Kasumi-1 (cell line): ENCODE data around the gene ARAP1.

Experiments used
- DNase-seq, 2 experiments: peaks; one replicate each; lab custom pipeline; 2025; lab: John Stamatoyannopoulos, UW

The ARAP1 gene

GRCh38 chr11:72705442-72706365 is 46.5 kb downstream of the ARAP1 start:
- DNase-seq: no peak

- DNase-seq: no peak
These were observed 47.4 kb downstream of the ARAP1 start for GRCh38 chr11:72704783-72705265.

- no peak for DNase-seq
These were observed 48.0 kb downstream of the ARAP1 start for GRCh38 chr11:72704028-72704782.

- no peak for DNase-seq
These were observed 48.8 kb downstream of the ARAP1 start for GRCh38 chr11:72703267-72704008.

GRCh38 chr11:72702577-72703241 is 49.5 kb downstream of the ARAP1 start:
- DNase-seq: no peak

GRCh38 chr11:72702096-72702495 is 50.1 kb downstream of the ARAP1 start:
- no peak for DNase-seq

GRCh38 chr11:72701466-72701865 is 50.7 kb downstream of the ARAP1 start:
- DNase-seq: no peak

GRCh38 chr11:72700146-72700545 is 52.1 kb downstream of the ARAP1 start:
- no peak for DNase-seq

- DNase-seq: no peak
These were observed 54.4 kb downstream of the ARAP1 start for GRCh38 chr11:72697814-72698213.

GRCh38 chr11:72696866-72697700 is 55.1 kb downstream of the ARAP1 start:
- no peak for DNase-seq

GRCh38 chr11:72695354-72695753 is 56.9 kb downstream of the ARAP1 start:
- no peak for DNase-seq

- DNase-seq: no peak
These were observed 58.8 kb downstream of the ARAP1 start for GRCh38 chr11:72693271-72693968.

GRCh38 chr11:72692498-72693237 is 59.5 kb downstream of the ARAP1 start:
- DNase-seq: no peak

- no peak for DNase-seq
These were observed 62.0 kb downstream of the ARAP1 start for GRCh38 chr11:72690166-72690565.

GRCh38 chr11:72688929-72689328 is 63.3 kb downstream of the ARAP1 start:
- DNase-seq: no peak

GRCh38 chr11:72688486-72688885 is 63.7 kb downstream of the ARAP1 start:
- DNase-seq: no peak

- DNase-seq: no peak
These were observed 64.9 kb downstream of the ARAP1 start for GRCh38 chr11:72687326-72687725.

- DNase-seq: no peak
These were observed 65.5 kb downstream of the ARAP1 start for GRCh38 chr11:72686639-72687220.
